ENCODE results near the gene ESPN.
"Not testable (repeated sequence)": the region's sequence is repeated elsewhere in the genome, so short reads cannot be mapped to it uniquely, and the experiment has no call there.

ESPN gene

DNA sequence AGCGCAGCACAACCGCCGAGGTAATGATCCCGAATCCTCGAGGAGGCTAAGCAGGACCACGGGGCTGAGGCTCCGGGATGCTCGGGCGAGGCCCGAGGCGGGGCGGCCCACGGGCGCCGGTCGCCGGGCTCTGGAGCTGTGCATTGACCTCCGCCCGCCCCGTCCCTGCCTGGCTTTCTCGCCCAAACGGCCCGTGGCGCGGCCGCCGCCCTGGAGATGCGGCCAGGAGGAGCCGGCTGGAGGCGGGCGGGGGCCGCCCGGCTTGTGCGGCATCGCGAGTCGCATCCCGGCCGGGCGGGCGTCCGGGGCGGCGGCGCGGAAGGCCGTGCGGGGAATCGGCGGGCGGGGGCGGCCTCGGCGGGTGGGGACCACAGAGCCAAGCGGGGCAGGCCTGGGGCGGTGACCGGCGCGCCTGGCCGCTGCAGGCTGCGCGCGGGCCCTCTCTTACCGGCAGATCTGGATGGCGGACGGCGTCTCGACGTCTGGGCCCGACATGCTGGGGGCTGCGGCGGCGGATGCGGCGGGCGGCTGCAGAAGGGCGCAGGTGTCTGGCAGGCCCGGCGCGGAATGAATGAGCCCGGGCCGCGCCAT is 31.7 kb upstream of the ESPN start:
- Histone ChIP-seq H3F3A (ENCODE audit: low read depth) (peaks cover 4% of the 10 kb centered on the region; the same call in 1 of the 2 replicates), H2AFZ (ENCODE audit: low read length) (peak overlapping the region; percentile 49; the same call in 1 of the 2 replicates), H3K79me2 (ENCODE audit: insufficient read depth, low read length) (peaks cover 45% of the 10 kb centered on the region), H3K4me2 (ENCODE audit: low read depth, low read length, poor library complexity, severe bottlenecking) (peak overlapping the region; percentile 100), H4K20me1 (ENCODE audit: insufficient read depth, low read length, poor library complexity, severe bottlenecking) (peaks cover 13% of the 10 kb centered on the region), H3K9me3 (ENCODE audit: insufficient read depth, low read depth, low read length) (no peaks in the 10 kb centered on the region), H3K27me3 (ENCODE audit: insufficient read depth, low read length, poor library complexity, severe bottlenecking) (no peaks in the 10 kb centered on the region), H3K9ac (ENCODE audit: low read depth, low read length, poor library complexity, severe bottlenecking) (peak overlapping the region; percentile 86), H3K9me2 (replicated peaks; ENCODE audit: low read depth, low read length) (no peaks in the 10 kb centered on the region), H3K4me3 (ENCODE audit: low read length, poor library complexity, severe bottlenecking) (peak overlapping the region; percentile 87), H3K36me3 (ENCODE audit: insufficient read depth, low read length) (no peaks in the 10 kb centered on the region), H3K4me1 (ENCODE audit: insufficient read depth, low read length, poor library complexity, severe bottlenecking) (peaks cover 32% of the 10 kb centered on the region)
- TF ChIP-seq, protein P1, sequence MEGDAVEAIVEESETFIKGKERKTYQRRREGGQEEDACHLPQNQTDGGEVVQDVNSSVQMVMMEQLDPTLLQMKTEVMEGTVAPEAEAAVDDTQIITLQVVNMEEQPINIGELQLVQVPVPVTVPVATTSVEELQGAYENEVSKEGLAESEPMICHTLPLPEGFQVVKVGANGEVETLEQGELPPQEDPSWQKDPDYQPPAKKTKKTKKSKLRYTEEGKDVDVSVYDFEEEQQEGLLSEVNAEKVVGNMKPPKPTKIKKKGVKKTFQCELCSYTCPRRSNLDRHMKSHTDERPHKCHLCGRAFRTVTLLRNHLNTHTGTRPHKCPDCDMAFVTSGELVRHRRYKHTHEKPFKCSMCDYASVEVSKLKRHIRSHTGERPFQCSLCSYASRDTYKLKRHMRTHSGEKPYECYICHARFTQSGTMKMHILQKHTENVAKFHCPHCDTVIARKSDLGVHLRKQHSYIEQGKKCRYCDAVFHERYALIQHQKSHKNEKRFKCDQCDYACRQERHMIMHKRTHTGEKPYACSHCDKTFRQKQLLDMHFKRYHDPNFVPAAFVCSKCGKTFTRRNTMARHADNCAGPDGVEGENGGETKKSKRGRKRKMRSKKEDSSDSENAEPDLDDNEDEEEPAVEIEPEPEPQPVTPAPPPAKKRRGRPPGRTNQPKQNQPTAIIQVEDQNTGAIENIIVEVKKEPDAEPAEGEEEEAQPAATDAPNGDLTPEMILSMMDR (conservative IDR thresholded peaks at IDR 0.05; ENCODE audit: low read length): no peak
- no peak for TF ChIP-seq EZH2phosphoT487 (IDR thresholded peaks at IDR 0.05; ENCODE audit: borderline replicate concordance)

DNA sequence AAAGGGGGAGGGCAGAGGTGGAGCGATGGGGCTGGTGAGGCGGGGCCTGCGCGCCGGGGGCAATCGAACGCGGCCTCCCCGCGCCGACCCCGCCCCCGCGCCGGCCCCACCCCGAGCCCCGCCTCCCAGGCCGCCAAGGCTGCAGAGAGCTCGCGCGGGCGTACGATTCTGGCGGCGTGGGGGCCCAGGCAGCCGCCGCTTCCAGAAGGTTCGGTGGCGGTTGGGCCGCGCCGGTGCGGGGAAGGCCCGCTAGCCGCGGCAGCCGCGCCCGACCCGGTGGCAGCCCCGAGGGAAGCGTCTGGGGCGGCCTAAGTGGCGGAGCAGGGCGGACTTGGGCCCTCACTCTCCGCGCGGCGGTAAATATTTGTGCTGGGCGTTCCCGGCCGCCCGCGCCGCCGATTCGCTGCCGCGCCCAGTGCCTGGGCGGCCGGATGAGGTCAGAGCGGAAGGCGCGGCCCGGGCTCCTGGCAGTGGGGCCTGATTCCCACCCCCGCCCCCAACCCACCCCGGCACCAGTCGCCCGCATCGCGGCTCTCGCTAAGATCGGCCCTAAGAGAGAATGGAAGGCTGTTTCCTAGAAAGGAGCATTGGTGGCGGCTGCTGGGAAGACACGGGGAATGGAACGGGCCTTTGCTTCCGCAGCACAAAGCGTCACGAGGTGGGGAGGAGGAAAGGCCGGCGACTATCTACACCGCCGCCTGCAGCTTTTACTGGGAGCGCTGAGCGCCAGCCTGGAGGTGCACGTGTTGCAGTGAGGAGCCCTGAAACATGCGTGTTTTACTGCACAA is 31.0 kb upstream of the ESPN start, which contains the start of gene ACOT7:
ACOT7 (minus strand) TSS at position 368 of the 788 bp plus-strand sequence. CDS start 368 bp downstream, outside the sequence.
- H4K20me1 ChIP-seq (ENCODE audit: insufficient read depth, low read length, poor library complexity, severe bottlenecking): peaks cover 13% of the 10 kb centered on the region
- H2AFZ ChIP-seq (ENCODE audit: low read length): peak within 1 kb of the TSS; percentile 87
- H3K4me3 ChIP-seq (ENCODE audit: low read length, poor library complexity, severe bottlenecking): peak within 1 kb of the TSS; percentile 87
- H3K9ac ChIP-seq (ENCODE audit: low read depth, low read length, poor library complexity, severe bottlenecking): peak within 1 kb of the TSS; percentile 86
- peaks cover 32% of the 10 kb centered on the region for H3K4me1 ChIP-seq (ENCODE audit: insufficient read depth, low read length, poor library complexity, severe bottlenecking)
- H3K9me3 ChIP-seq (ENCODE audit: insufficient read depth, low read depth, low read length): no peaks in the 10 kb centered on the region
- H3F3A ChIP-seq (ENCODE audit: low read depth): peaks cover 4% of the 10 kb centered on the region; the same call in 1 of the 2 replicates
- H3K79me2 ChIP-seq (ENCODE audit: insufficient read depth, low read length): peaks cover 45% of the 10 kb centered on the region
- H3K36me3 ChIP-seq (ENCODE audit: insufficient read depth, low read length): no peaks in the 10 kb centered on the region
- no peaks in the 10 kb centered on the region for H3K27me3 ChIP-seq (ENCODE audit: insufficient read depth, low read length, poor library complexity, severe bottlenecking)
- peak within 1 kb of the TSS; percentile 100 for H3K4me2 ChIP-seq (ENCODE audit: low read depth, low read length, poor library complexity, severe bottlenecking)
- H3K9me2 ChIP-seq (replicated peaks; ENCODE audit: low read depth, low read length): no peaks in the 10 kb centered on the region
- TF ChIP-seq, protein P1 (conservative IDR thresholded peaks at IDR 0.05; ENCODE audit: low read length): no peak
- TF ChIP-seq EZH2phosphoT487 (IDR thresholded peaks at IDR 0.05; ENCODE audit: borderline replicate concordance): no peak

DNA sequence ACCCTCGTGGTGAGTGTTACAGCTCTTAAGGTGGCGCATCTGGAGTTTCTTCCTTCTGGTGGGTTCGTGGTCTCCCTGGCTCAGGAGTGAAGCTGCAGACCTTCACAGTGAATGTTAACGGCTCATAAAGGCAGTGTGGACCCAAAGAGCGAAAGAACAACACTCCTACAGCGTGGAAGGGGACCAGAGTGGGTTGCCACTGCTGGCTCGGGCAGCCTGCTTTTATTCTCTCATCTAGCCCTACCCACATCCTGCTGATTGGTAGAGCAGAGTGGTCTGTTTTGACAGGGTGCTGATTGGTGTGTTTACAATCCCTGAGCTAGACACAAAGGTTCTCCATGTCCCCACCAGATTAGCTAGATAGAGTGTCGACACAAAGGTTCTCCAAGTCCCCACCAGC is 29.4 kb upstream of the ESPN start:
- H3K4me2 ChIP-seq (ENCODE audit: low read depth, low read length, poor library complexity, severe bottlenecking): peak overlapping the region; percentile 100
- not testable (repeated sequence) for H3K4me3 ChIP-seq (ENCODE audit: low read length, poor library complexity, severe bottlenecking)

DNA sequence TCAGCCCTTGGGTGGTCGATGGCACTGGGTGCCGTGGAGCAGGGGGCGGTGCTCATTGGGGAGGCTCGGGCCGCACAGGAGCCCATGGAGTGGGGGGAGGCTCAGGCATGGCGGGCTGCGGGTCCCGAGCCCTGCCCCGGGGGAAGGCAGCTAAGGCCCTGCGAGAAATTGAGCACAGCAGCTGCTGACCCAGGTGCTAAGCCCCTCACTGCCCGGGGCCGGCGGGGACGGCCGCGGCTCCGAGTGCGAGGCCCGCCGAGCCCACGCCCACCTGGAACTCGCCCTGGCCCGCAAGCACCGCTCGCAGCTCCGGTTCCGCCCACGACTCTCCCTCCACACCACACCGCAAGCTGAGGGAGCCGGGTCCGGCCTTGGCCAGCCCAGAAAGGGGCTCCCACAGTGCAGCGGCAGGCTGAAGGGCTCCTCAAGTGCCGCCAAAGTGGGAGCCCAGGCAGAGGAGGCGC is 28.8 kb upstream of the ESPN start:
- H4K20me1 ChIP-seq (ENCODE audit: insufficient read depth, low read length, poor library complexity, severe bottlenecking); H3K9me3 ChIP-seq (ENCODE audit: insufficient read depth, low read depth, low read length); H3K4me3 ChIP-seq (ENCODE audit: low read length, poor library complexity, severe bottlenecking); H3K9me2 ChIP-seq (replicated peaks; ENCODE audit: low read depth, low read length); H3K9ac ChIP-seq (ENCODE audit: low read depth, low read length, poor library complexity, severe bottlenecking); H2AFZ ChIP-seq (ENCODE audit: low read length); H3K4me2 ChIP-seq (ENCODE audit: low read depth, low read length, poor library complexity, severe bottlenecking); H3F3A ChIP-seq (ENCODE audit: low read depth); H3K27me3 ChIP-seq (ENCODE audit: insufficient read depth, low read length, poor library complexity, severe bottlenecking); H3K36me3 ChIP-seq (ENCODE audit: insufficient read depth, low read length): not testable (repeated sequence)
- Histone ChIP-seq H3K79me2 (ENCODE audit: insufficient read depth, low read length) (peaks cover 25% of the 10 kb centered on the region), H3K4me1 (ENCODE audit: insufficient read depth, low read length, poor library complexity, severe bottlenecking) (peaks cover 24% of the 10 kb centered on the region)

More for the DNA sequence above, 29.4 kb upstream of the ESPN start:
- H3K9me3 ChIP-seq (ENCODE audit: insufficient read depth, low read depth, low read length); H3K27me3 ChIP-seq (ENCODE audit: insufficient read depth, low read length, poor library complexity, severe bottlenecking); H3K36me3 ChIP-seq (ENCODE audit: insufficient read depth, low read length); H3K9me2 ChIP-seq (replicated peaks; ENCODE audit: low read depth, low read length); H3K9ac ChIP-seq (ENCODE audit: low read depth, low read length, poor library complexity, severe bottlenecking); H4K20me1 ChIP-seq (ENCODE audit: insufficient read depth, low read length, poor library complexity, severe bottlenecking); H2AFZ ChIP-seq (ENCODE audit: low read length); H3F3A ChIP-seq (ENCODE audit: low read depth): not testable (repeated sequence)
- peaks cover 24% of the 10 kb centered on the region for H3K4me1 ChIP-seq (ENCODE audit: insufficient read depth, low read length, poor library complexity, severe bottlenecking)
- peaks cover 31% of the 10 kb centered on the region for H3K79me2 ChIP-seq (ENCODE audit: insufficient read depth, low read length)

Data from Loucy (cell line).